GM23338 (cell line): ENCODE data around the gene ZNF277. TPM values are rescaled to one million over a fixed set of nuclear protein-coding genes. Genes with fewer than 3 reads are reported as not detected.
A peak's percentile ranks its signal among the peaks of the same experiment; 100 is the strongest.

Experiments
- ATAC-seq: fragments of 200-7000 bp; cut with Tn5 transposase; 3 replicates; pipeline ENCODE4 v1.9.1; 2020
- DNase-seq: peaks from one replicate; pipeline ENCODE4 v3.0.0-alpha.2; 2015; ENCODE audit warnings: low spot score
- H2AFZ ChIP-seq: fragments of 200-600 bp; sonication (generic); 2 replicates; pipeline ENCODE4 v1.8.0; 2016; ENCODE audit warnings: antibody characterized with exemption, mild to moderate bottlenecking, moderate library complexity
- H3F3A ChIP-seq: fragments of 200-600 bp; sonication (generic); replicated peaks from 2 replicates; pipeline ENCODE4 v1.8.0; 2017; ENCODE audit warnings: antibody characterized with exemption, mixed run types, low read depth
- H3K27ac ChIP-seq: fragments of 200-600 bp; sonication (generic); 2 replicates; pipeline ENCODE4 v1.6.1; 2016; ENCODE audit warnings: low read depth
- H3K27me3 ChIP-seq: fragments of 200-600 bp; sonication (generic); 2 replicates; pipeline ENCODE4 v1.8.0; 2016; ENCODE audit warnings: mild to moderate bottlenecking, mixed run types, moderate library complexity; ENCODE audit not compliant: insufficient read depth
- H3K36me3 ChIP-seq: fragments of 200-600 bp; sonication (generic); 2 replicates; pipeline ENCODE4 v1.8.0; 2016; ENCODE audit warnings: mild to moderate bottlenecking; ENCODE audit not compliant: insufficient read depth
- H3K4me1 ChIP-seq: fragments of 200-600 bp; sonication (generic); 2 replicates; pipeline ENCODE4 v1.8.0; 2016; ENCODE audit warnings: mild to moderate bottlenecking, moderate library complexity; ENCODE audit not compliant: insufficient read depth
- H3K4me2 ChIP-seq: fragments of 200-600 bp; sonication (generic); 2 replicates; pipeline ENCODE4 v1.7.1; 2017; ENCODE audit warnings: mixed run types
- H3K4me3 ChIP-seq: fragments of 200-600 bp; sonication (generic); 2 replicates; pipeline ENCODE4 v1.6.1; 2016; ENCODE audit warnings: mixed run types
- H3K79me2 ChIP-seq: fragments of 200-600 bp; sonication (generic); replicated peaks from 2 replicates; pipeline ENCODE4 v1.8.0; 2017; ENCODE audit warnings: mild to moderate bottlenecking; ENCODE audit not compliant: insufficient read depth
- H3K9me2 ChIP-seq: fragments of 200-600 bp; sonication (generic); 2 replicates; pipeline ENCODE4 v1.8.0; 2017; ENCODE audit not compliant: insufficient read depth
- H4K20me1 ChIP-seq: fragments of 200-600 bp; sonication (generic); replicated peaks from 2 replicates; pipeline ENCODE4 v1.8.0; 2017; ENCODE audit warnings: mild to moderate bottlenecking; ENCODE audit not compliant: insufficient read depth
- H3K27ac Mint-ChIP-seq: 2 replicates; pipeline ENCODE4 v1.8.0; 2020; ENCODE audit warnings: inconsistent platforms, mild to moderate bottlenecking, moderate library complexity, mixed read lengths
- H3K27me3 Mint-ChIP-seq: 3 replicates; pipeline ENCODE4 v1.8.0; 2022; ENCODE audit warnings: low read depth, mild to moderate bottlenecking, moderate library complexity, mixed read lengths, inconsistent platforms; ENCODE audit not compliant: insufficient read depth, poor library complexity
- H3K36me3 Mint-ChIP-seq: 3 replicates; pipeline ENCODE4 v1.8.0; 2021; ENCODE audit warnings: low read depth, mild to moderate bottlenecking, inconsistent platforms, moderate library complexity, mixed read lengths
- H3K4me1 Mint-ChIP-seq: 3 replicates; pipeline ENCODE4 v1.8.0; 2020; ENCODE audit warnings: mild to moderate bottlenecking, inconsistent platforms, mixed read lengths
- H3K4me3 Mint-ChIP-seq: 3 replicates; pipeline ENCODE4 v1.8.0; 2021; ENCODE audit warnings: moderate library complexity, mild to moderate bottlenecking, inconsistent platforms, mixed read lengths
- H3K9me3 Mint-ChIP-seq: 3 replicates; pipeline ENCODE4 v1.8.0; 2020; ENCODE audit warnings: moderate library complexity, mild to moderate bottlenecking, inconsistent platforms, mixed read lengths
- EZH2 ChIP-seq: fragments of 200-600 bp; sonication (generic); IDR thresholded peaks from one replicate; pipeline ENCODE4 v1.8.0; 2017; ENCODE audit warnings: antibody characterized with exemption, mild to moderate bottlenecking, low read depth; ENCODE audit not compliant: unreplicated experiment
- JUNB ChIP-seq: IDR thresholded peaks from one replicate; pipeline ENCODE4 v1.6.1; 2016; ENCODE audit warnings: antibody characterized with exemption; ENCODE audit not compliant: unreplicated experiment
- NANOG ChIP-seq: IDR thresholded peaks from 2 replicates; pipeline ENCODE4 v1.6.1; 2016; ENCODE audit warnings: antibody characterized with exemption, borderline replicate concordance
- POLR2AphosphoS5 ChIP-seq: IDR thresholded peaks from 2 replicates; pipeline ENCODE4 v1.6.1; 2016; ENCODE audit warnings: antibody characterized with exemption, low read depth
- STAT1 ChIP-seq: IDR thresholded peaks from one replicate; pipeline ENCODE4 v1.6.1; 2016; ENCODE audit warnings: antibody characterized with exemption; ENCODE audit not compliant: unreplicated experiment
- ZNF114 ChIP-seq: fragments of 250-450 bp; sonication (Bioruptor Pico); IDR thresholded peaks from 2 replicates; pipeline ENCODE4 v1.5.0; 2020; ENCODE audit warnings: mild to moderate bottlenecking, moderate library complexity
- polyA plus RNA-seq: library from polyadenylated mRNA; unstranded; fragments of >200 nt; fragmentation: Nextera tagmentation; extraction: Ambion mirVana; gene quantifications from 2 replicates; pipeline ENCODE4 v1.2.1, GENCODE V29; 2016
- total RNA-seq: library from RNA; depleted of rRNA; stranded (reverse); fragments of >200 nt; shearing (Covaris generic); gene quantifications from 2 replicates; pipeline ENCODE4 v1.2.3, GENCODE V29; 2014
- TF ChIP-seq, protein P1 (sequence below): IDR thresholded peaks from one replicate; pipeline ENCODE4 v1.6.1; 2018; ENCODE audit warnings: antibody characterized with exemption; ENCODE audit not compliant: unreplicated experiment
- TF ChIP-seq, protein P2 (sequence below), 2 experiments: fragments of 200-600 bp in 1 of 2; sonication (generic) in 1 of 2; conservative IDR thresholded peaks; 2 replicates each; pipeline versions ENCODE4 v1.5.1 to v1.6.1; 2016 to 2017; ENCODE audit warnings: antibody characterized with exemption in 2 of 2, low read depth in 2 of 2, mild to moderate bottlenecking in 2 of 2, moderate library complexity in 1 of 2
- TF ChIP-seq, protein P3 (sequence below): IDR thresholded peaks from 2 replicates; pipeline ENCODE4 v1.6.1; 2016; ENCODE audit warnings: antibody characterized with exemption
- TF ChIP-seq, protein P4 (sequence below): fragments of 250-450 bp; sonication (Bioruptor Pico); IDR thresholded peaks from 2 replicates; pipeline ENCODE4 v1.5.0; 2020; ENCODE audit warnings: mild to moderate bottlenecking, moderate library complexity

The ZNF277 gene
- total and polyA plus RNA-seq, 2 experiments from 2014 or later = 25.4 to 28.9 TPM

DNA sequence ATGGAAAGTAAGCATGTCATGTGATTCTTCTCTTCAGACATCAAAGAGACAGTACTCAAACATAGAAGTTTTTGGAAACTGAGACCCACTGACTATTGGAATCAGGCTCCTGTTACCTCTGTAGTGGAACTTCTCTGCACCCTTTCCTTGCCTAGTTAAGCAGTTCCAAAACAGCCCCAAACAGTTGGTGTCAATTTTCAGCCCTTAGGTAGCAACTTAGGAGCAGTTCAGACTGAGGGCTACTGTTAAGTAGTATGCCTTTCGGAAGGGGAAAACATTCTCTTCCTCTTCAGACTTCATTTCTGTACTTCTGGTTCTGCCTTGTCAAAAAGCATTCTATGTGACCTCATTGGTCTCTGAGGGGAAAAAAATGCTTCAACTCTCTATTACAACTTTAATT lies 85.7 kb downstream of the ZNF277 start:
- H3F3A ChIP-seq = no peaks in the 10 kb centered on the region
- H3K9me2 ChIP-seq = no peaks in the 10 kb centered on the region
- no peaks in the 10 kb centered on the region; the same call in 1 of the 2 replicates for H3K4me1 ChIP-seq
- no peaks in the 10 kb centered on the region for H4K20me1 ChIP-seq
- peaks cover 6% of the 10 kb centered on the region; the same call in 2 of the 3 replicates for H3K36me3 Mint-ChIP-seq
- no peak overlapping the region for H3K27ac ChIP-seq
- H3K4me3 ChIP-seq = no peak overlapping the region
- ATAC-seq (peak; percentile 59; the same call in 2 of the 3 replicates), DNase-seq (peak; percentile 25)
- no peak overlapping the region for H3K4me3 Mint-ChIP-seq
- H3K9me3 Mint-ChIP-seq = no peaks in the 10 kb centered on the region
- no peaks in the 10 kb centered on the region for H3K36me3 ChIP-seq
- H3K27ac Mint-ChIP-seq = no peak overlapping the region
- H2AFZ ChIP-seq = no peak overlapping the region
- TF ChIP-seq, protein P1, sequence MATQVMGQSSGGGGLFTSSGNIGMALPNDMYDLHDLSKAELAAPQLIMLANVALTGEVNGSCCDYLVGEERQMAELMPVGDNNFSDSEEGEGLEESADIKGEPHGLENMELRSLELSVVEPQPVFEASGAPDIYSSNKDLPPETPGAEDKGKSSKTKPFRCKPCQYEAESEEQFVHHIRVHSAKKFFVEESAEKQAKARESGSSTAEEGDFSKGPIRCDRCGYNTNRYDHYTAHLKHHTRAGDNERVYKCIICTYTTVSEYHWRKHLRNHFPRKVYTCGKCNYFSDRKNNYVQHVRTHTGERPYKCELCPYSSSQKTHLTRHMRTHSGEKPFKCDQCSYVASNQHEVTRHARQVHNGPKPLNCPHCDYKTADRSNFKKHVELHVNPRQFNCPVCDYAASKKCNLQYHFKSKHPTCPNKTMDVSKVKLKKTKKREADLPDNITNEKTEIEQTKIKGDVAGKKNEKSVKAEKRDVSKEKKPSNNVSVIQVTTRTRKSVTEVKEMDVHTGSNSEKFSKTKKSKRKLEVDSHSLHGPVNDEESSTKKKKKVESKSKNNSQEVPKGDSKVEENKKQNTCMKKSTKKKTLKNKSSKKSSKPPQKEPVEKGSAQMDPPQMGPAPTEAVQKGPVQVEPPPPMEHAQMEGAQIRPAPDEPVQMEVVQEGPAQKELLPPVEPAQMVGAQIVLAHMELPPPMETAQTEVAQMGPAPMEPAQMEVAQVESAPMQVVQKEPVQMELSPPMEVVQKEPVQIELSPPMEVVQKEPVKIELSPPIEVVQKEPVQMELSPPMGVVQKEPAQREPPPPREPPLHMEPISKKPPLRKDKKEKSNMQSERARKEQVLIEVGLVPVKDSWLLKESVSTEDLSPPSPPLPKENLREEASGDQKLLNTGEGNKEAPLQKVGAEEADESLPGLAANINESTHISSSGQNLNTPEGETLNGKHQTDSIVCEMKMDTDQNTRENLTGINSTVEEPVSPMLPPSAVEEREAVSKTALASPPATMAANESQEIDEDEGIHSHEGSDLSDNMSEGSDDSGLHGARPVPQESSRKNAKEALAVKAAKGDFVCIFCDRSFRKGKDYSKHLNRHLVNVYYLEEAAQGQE = no peak
- TF ChIP-seq, protein P2, sequence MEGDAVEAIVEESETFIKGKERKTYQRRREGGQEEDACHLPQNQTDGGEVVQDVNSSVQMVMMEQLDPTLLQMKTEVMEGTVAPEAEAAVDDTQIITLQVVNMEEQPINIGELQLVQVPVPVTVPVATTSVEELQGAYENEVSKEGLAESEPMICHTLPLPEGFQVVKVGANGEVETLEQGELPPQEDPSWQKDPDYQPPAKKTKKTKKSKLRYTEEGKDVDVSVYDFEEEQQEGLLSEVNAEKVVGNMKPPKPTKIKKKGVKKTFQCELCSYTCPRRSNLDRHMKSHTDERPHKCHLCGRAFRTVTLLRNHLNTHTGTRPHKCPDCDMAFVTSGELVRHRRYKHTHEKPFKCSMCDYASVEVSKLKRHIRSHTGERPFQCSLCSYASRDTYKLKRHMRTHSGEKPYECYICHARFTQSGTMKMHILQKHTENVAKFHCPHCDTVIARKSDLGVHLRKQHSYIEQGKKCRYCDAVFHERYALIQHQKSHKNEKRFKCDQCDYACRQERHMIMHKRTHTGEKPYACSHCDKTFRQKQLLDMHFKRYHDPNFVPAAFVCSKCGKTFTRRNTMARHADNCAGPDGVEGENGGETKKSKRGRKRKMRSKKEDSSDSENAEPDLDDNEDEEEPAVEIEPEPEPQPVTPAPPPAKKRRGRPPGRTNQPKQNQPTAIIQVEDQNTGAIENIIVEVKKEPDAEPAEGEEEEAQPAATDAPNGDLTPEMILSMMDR (conservative IDR thresholded peaks at IDR 0.05; ENCODE audit: low read depth in 2 of 2) = no peak
- TF ChIP-seq EZH2 = no peak
- peaks cover 3% of the 10 kb centered on the region; the same call in 1 of the 2 replicates for H3K79me2 ChIP-seq
- H3K4me2 ChIP-seq = no peak overlapping the region
- H3K27me3 ChIP-seq = no peaks in the 10 kb centered on the region
- H3K4me1 Mint-ChIP-seq = peaks cover 7% of the 10 kb centered on the region; the same call in 2 of the 3 replicates
- no peaks in the 10 kb centered on the region for H3K27me3 Mint-ChIP-seq

DNA sequence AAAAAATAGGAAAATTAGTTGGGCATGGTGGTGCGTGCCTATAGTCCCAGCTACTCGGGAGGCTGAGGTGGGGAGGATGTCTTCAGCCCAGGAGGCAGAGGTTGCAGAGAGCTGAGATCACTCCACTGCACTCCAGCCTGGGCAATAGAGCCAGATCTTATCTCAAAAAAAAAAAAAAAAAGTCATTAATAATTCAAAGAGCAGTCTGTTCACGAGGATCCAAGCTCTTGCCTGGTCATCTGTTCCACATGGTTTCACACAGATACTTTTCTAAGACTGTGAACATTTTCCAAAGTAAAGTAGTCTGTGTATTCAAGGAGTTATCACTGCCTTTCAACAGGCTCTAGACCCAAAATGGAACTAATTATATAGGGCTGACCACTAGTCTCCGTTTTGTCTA lies 86.9 kb downstream of the ZNF277 start:
- no peaks in the 10 kb centered on the region for H3K36me3 ChIP-seq
- peaks cover 2% of the 10 kb centered on the region; the same call in 1 of the 3 replicates for H3K36me3 Mint-ChIP-seq
- ATAC-seq = no peak
- no peaks in the 10 kb centered on the region for H3K79me2 ChIP-seq
- H3F3A ChIP-seq = no peaks in the 10 kb centered on the region
- H3K27me3 Mint-ChIP-seq = no peaks in the 10 kb centered on the region
- H3K4me3 Mint-ChIP-seq = no peak overlapping the region
- no peaks in the 10 kb centered on the region for H3K27me3 ChIP-seq
- H2AFZ ChIP-seq = no peak overlapping the region
- no peaks in the 10 kb centered on the region for H4K20me1 ChIP-seq
- TF ChIP-seq JUNB = no peak
- TF ChIP-seq, protein P3, sequence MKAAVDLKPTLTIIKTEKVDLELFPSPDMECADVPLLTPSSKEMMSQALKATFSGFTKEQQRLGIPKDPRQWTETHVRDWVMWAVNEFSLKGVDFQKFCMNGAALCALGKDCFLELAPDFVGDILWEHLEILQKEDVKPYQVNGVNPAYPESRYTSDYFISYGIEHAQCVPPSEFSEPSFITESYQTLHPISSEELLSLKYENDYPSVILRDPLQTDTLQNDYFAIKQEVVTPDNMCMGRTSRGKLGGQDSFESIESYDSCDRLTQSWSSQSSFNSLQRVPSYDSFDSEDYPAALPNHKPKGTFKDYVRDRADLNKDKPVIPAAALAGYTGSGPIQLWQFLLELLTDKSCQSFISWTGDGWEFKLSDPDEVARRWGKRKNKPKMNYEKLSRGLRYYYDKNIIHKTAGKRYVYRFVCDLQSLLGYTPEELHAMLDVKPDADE = no peak
- no peak for TF ChIP-seq STAT1
- TF ChIP-seq POLR2AphosphoS5 = no peak
- TF ChIP-seq, protein P4, sequence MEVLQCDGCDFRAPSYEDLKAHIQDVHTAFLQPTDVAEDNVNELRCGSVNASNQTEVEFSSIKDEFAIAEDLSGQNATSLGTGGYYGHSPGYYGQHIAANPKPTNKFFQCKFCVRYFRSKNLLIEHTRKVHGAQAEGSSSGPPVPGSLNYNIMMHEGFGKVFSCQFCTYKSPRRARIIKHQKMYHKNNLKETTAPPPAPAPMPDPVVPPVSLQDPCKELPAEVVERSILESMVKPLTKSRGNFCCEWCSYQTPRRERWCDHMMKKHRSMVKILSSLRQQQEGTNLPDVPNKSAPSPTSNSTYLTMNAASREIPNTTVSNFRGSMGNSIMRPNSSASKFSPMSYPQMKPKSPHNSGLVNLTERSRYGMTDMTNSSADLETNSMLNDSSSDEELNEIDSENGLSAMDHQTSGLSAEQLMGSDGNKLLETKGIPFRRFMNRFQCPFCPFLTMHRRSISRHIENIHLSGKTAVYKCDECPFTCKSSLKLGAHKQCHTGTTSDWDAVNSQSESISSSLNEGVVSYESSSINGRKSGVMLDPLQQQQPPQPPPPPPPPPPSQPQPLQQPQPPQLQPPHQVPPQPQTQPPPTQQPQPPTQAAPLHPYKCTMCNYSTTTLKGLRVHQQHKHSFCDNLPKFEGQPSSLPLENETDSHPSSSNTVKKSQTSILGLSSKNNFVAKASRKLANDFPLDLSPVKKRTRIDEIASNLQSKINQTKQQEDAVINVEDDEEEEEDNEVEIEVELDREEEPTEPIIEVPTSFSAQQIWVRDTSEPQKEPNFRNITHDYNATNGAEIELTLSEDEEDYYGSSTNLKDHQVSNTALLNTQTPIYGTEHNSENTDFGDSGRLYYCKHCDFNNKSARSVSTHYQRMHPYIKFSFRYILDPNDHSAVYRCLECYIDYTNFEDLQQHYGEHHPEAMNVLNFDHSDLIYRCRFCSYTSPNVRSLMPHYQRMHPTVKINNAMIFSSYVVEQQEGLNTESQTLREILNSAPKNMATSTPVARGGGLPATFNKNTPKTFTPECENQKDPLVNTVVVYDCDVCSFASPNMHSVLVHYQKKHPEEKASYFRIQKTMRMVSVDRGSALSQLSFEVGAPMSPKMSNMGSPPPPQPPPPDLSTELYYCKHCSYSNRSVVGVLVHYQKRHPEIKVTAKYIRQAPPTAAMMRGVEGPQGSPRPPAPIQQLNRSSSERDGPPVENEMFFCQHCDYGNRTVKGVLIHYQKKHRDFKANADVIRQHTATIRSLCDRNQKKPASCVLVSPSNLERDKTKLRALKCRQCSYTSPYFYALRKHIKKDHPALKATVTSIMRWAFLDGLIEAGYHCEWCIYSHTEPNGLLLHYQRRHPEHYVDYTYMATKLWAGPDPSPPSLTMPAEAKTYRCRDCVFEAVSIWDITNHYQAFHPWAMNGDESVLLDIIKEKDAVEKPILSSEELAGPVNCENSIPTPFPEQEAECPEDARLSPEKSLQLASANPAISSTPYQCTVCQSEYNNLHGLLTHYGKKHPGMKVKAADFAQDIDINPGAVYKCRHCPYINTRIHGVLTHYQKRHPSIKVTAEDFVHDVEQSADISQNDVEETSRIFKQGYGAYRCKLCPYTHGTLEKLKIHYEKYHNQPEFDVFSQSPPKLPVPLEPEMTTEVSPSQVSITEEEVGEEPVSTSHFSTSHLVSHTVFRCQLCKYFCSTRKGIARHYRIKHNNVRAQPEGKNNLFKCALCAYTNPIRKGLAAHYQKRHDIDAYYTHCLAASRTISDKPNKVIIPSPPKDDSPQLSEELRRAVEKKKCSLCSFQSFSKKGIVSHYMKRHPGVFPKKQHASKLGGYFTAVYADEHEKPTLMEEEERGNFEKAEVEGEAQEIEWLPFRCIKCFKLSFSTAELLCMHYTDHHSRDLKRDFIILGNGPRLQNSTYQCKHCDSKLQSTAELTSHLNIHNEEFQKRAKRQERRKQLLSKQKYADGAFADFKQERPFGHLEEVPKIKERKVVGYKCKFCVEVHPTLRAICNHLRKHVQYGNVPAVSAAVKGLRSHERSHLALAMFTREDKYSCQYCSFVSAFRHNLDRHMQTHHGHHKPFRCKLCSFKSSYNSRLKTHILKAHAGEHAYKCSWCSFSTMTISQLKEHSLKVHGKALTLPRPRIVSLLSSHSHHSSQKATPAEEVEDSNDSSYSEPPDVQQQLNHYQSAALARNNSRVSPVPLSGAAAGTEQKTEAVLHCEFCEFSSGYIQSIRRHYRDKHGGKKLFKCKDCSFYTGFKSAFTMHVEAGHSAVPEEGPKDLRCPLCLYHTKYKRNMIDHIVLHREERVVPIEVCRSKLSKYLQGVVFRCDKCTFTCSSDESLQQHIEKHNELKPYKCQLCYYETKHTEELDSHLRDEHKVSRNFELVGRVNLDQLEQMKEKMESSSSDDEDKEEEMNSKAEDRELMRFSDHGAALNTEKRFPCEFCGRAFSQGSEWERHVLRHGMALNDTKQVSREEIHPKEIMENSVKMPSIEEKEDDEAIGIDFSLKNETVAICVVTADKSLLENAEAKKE (CRISPR knock-in tag) = no peak
- TF ChIP-seq NANOG = no peak
- no peak for TF ChIP-seq ZNF114 (CRISPR knock-in tag)
- H3K4me1 ChIP-seq = no peaks in the 10 kb centered on the region; the same call in 1 of the 2 replicates
- DNase-seq = no peak
- no peak overlapping the region for H3K4me2 ChIP-seq
- H3K27ac Mint-ChIP-seq = peak overlapping the region; percentile 71; the same call in 1 of the 2 replicates
- H3K4me3 ChIP-seq = no peak overlapping the region
- H3K4me1 Mint-ChIP-seq = peaks cover 7% of the 10 kb centered on the region; the same call in 2 of the 3 replicates
- no peaks in the 10 kb centered on the region for H3K9me2 ChIP-seq
- no peak overlapping the region for H3K27ac ChIP-seq
- no peaks in the 10 kb centered on the region for H3K9me3 Mint-ChIP-seq
